ENCODE measurements around the gene ZSWIM4.

GRCh38 chr19:13756210-13756609 is 39.0 kb upstream of the ZSWIM4 start:
- TF ChIP-seq CTCF (IDR thresholded peaks at IDR 0.05; ENCODE audit: low read depth, low read length) (no peak), POLR2A (IDR thresholded peaks at IDR 0.05; ENCODE audit: extremely low read depth, insufficient read length) (no peak), MAX (IDR thresholded peaks at IDR 0.05; ENCODE audit: low read depth, low read length) (no peak)
